OCI-LY7 (cell line): ENCODE measurements around the gene DEFB108B. TPM values are rescaled to one million over a fixed set of nuclear protein-coding genes. Genes with fewer than 3 reads are reported as not detected.
"Not testable (repeated sequence)": the region's sequence is repeated elsewhere in the genome, so short reads cannot be mapped to it uniquely, and the experiment has no call there.

Source experiments
- BruUV-seq: library from RNA; stranded (reverse); fragments of 400-500 nt; replicated peaks from 2 replicates; lab custom pipeline; 2021; lab: Mats Ljungman, UMichigan
- CTCF ChIA-PET: fragments of 300-600 bp; sonication (Branson Sonifier 250); formaldehyde crosslinking; loops from one replicate; lab custom pipeline; 2022; ENCODE audit warnings: antibody characterized with exemption; ENCODE audit not compliant: unreplicated experiment; lab: Charles Lee
- POLR2A ChIA-PET: fragments of 300-600 bp; sonication (Branson Sonifier 250); formaldehyde crosslinking; loops from one replicate; lab custom pipeline; 2022; ENCODE audit warnings: antibody characterized with exemption; lab: Charles Lee
- DNase-seq: peaks from one replicate; pipeline ENCODE4 v3.0.0-alpha.2; 2015; ENCODE audit warnings: low spot score
- H2AFZ ChIP-seq: fragments of 200-600 bp; sonication (generic), shearing (Covaris generic); 2 replicates; pipeline ENCODE4 v1.6.1; 2014; ENCODE audit warnings: mild to moderate bottlenecking, antibody characterized with exemption, low read length, moderate library complexity
- H3K27ac ChIP-seq: fragments of 200-600 bp; sonication (generic); 2 replicates; pipeline ENCODE4 v1.5.1; 2014; ENCODE audit warnings: mixed run types, low read depth, mild to moderate bottlenecking, moderate library complexity, low read length, inconsistent platforms; ENCODE audit not compliant: poor library complexity, severe bottlenecking
- H3K36me3 ChIP-seq: fragments of 200-600 bp; sonication (generic); 2 replicates; pipeline ENCODE4 v1.6.1; 2014; ENCODE audit warnings: mild to moderate bottlenecking, antibody characterized with exemption, low read length, moderate library complexity, mixed read lengths; ENCODE audit not compliant: insufficient read depth
- H3K4me1 ChIP-seq: fragments of 200-600 bp; sonication (generic); 2 replicates; pipeline ENCODE4 v1.5.1; 2014; ENCODE audit warnings: mild to moderate bottlenecking, low read length; ENCODE audit not compliant: insufficient read depth, poor library complexity, severe bottlenecking
- H3K4me2 ChIP-seq: fragments of 200-600 bp; sonication (generic); 2 replicates; pipeline ENCODE4 v1.6.1; 2014; ENCODE audit warnings: mild to moderate bottlenecking, low read length
- H3K4me3 ChIP-seq: fragments of 200-600 bp; sonication (generic); 2 replicates; pipeline ENCODE4 v1.5.1; 2014; ENCODE audit warnings: mild to moderate bottlenecking, low read depth, low read length; ENCODE audit not compliant: poor library complexity, severe bottlenecking
- H3K79me2 ChIP-seq: fragments of 200-600 bp; sonication (generic); 2 replicates; pipeline ENCODE4 v1.6.1; 2016; ENCODE audit warnings: low read depth, mild to moderate bottlenecking, low read length, moderate library complexity, mixed read lengths; ENCODE audit not compliant: insufficient read depth
- H3K9me2 ChIP-seq: fragments of 200-600 bp; sonication (generic); 2 replicates; pipeline ENCODE4 v1.6.1; 2016; ENCODE audit warnings: mild to moderate bottlenecking, low read length, mixed read lengths; ENCODE audit not compliant: insufficient read depth
- H3K9me3 ChIP-seq: fragments of 200-600 bp; sonication (generic); 2 replicates; pipeline ENCODE4 v1.6.1; 2014; ENCODE audit warnings: mild to moderate bottlenecking, mixed run types, low read length, mixed read lengths
- H4K20me1 ChIP-seq: fragments of 200-600 bp; sonication (generic); 2 replicates; pipeline ENCODE4 v1.6.1; 2014; ENCODE audit warnings: mild to moderate bottlenecking, antibody characterized with exemption, low read length, moderate library complexity, mixed read lengths; ENCODE audit not compliant: insufficient read depth
- CTCF ChIP-seq: fragments of 200-600 bp; sonication (generic); conservative IDR thresholded peaks from 2 replicates; pipeline ENCODE4 v1.5.1; 2014; ENCODE audit warnings: mild to moderate bottlenecking, antibody characterized with exemption, low read length, moderate library complexity, mixed read lengths
- EZH2phosphoT487 ChIP-seq: fragments of 200-600 bp; sonication (generic); IDR thresholded peaks from 2 replicates; pipeline ENCODE4 v1.6.1; 2018; ENCODE audit warnings: low read depth, borderline replicate concordance, mild to moderate bottlenecking, mixed run types, antibody characterized with exemption, low read length, moderate library complexity, mixed read lengths
- intact Hi-C: fragments of 100-400 bp; cut with micrococcal nuclease; formaldehyde crosslinking; loops from one replicate; pipeline ENCODE4 v1.10.0; 2022; ENCODE audit not compliant: unreplicated experiment
- total RNA-seq, 2 experiments: library from RNA; depleted of rRNA in 1 of 2; stranded (reverse); fragments of >200 nt in 1 of 2; shearing (Covaris generic) in 1 of 2; gene quantifications; 2 replicates each; pipeline ENCODE4 v1.2.3, GENCODE V29; 2014 to 2022

Gene DEFB108B
- total RNA-seq, 2 experiments from 2014 or later = not detected

GRCh38 chr11:71829686-71830085, 3.3 kb upstream of the DEFB108B start:
- H3K27ac ChIP-seq, H3K4me1 ChIP-seq, DNase-seq, intact Hi-C loops, H3K4me2 ChIP-seq, H3K79me2 ChIP-seq, H2AFZ ChIP-seq, H3K4me3 ChIP-seq, H3K9me2 ChIP-seq, H4K20me1 ChIP-seq, POLR2A ChIA-PET, H3K9me3 ChIP-seq, BruUV-seq, H3K36me3 ChIP-seq, CTCF ChIA-PET: not testable (repeated sequence)

GRCh38 chr11:71842720-71843119, 9.7 kb downstream of the DEFB108B start:
- H4K20me1 ChIP-seq, H3K4me1 ChIP-seq, H3K4me3 ChIP-seq, H3K79me2 ChIP-seq, H3K4me2 ChIP-seq, DNase-seq, H2AFZ ChIP-seq, H3K9me2 ChIP-seq, CTCF ChIA-PET, H3K9me3 ChIP-seq, H3K36me3 ChIP-seq, intact Hi-C loops, BruUV-seq, H3K27ac ChIP-seq: not testable (repeated sequence)
- POLR2A ChIA-PET = interaction anchor here (1.0 kb wide), 1 partner anchor 412 kb away, joined by 3 read pairs; no protein-coding TSS in a partner anchor

- POLR2A ChIA-PET, H3K9me3 ChIP-seq, H3K4me1 ChIP-seq, CTCF ChIA-PET, H3K4me3 ChIP-seq, H2AFZ ChIP-seq, DNase-seq, BruUV-seq, H4K20me1 ChIP-seq, H3K4me2 ChIP-seq, H3K36me3 ChIP-seq, H3K27ac ChIP-seq, intact Hi-C loops, H3K79me2 ChIP-seq, H3K9me2 ChIP-seq: not testable (repeated sequence)
Measured at GRCh38 chr11:71843355-71843754, 10.4 kb downstream of the DEFB108B start.

GRCh38 chr11:71843858-71844257, 10.9 kb downstream of the DEFB108B start:
- Histone ChIP-seq H3K4me3 (no peak overlapping the region), H3K9me3 (no peaks in the 10 kb centered on the region), H3K4me1 (no peaks in the 10 kb centered on the region), H3K4me2 (no peak overlapping the region), H3K79me2 (no peaks in the 10 kb centered on the region), H2AFZ (no peak overlapping the region), H4K20me1 (no peaks in the 10 kb centered on the region), H3K27ac (no peak overlapping the region), H3K9me2 (no peaks in the 10 kb centered on the region), H3K36me3 (no peaks in the 10 kb centered on the region)
- intact Hi-C loops = no loop called here
- TF ChIP-seq EZH2phosphoT487 = no peak
- no peak for TF ChIP-seq CTCF
- POLR2A ChIA-PET = no interaction called here
- no TSS peak for BruUV-seq
- CTCF ChIA-PET = no interaction called here
- DNase-seq = no peak

GRCh38 chr11:71853895-71854294, 20.9 kb downstream of the DEFB108B start:
- H3K9me2 ChIP-seq, BruUV-seq, intact Hi-C loops, CTCF ChIA-PET, H3K79me2 ChIP-seq, H3K27ac ChIP-seq, H3K4me3 ChIP-seq, DNase-seq, H3K4me2 ChIP-seq, H3K36me3 ChIP-seq, POLR2A ChIA-PET, H3K9me3 ChIP-seq, H2AFZ ChIP-seq, H4K20me1 ChIP-seq, H3K4me1 ChIP-seq: not testable (repeated sequence)

GRCh38 chr11:71855880-71856279, 22.9 kb downstream of the DEFB108B start:
- H3K27ac ChIP-seq, intact Hi-C loops, H3K9me3 ChIP-seq, CTCF ChIA-PET, H3K4me3 ChIP-seq, H3K9me2 ChIP-seq, H3K4me2 ChIP-seq, DNase-seq, H3K36me3 ChIP-seq, H4K20me1 ChIP-seq, H3K79me2 ChIP-seq, BruUV-seq, H3K4me1 ChIP-seq, H2AFZ ChIP-seq: not testable (repeated sequence)
- POLR2A ChIA-PET = interaction anchor here (0.6 kb wide), 1 partner anchor 128 kb away, joined by 4 read pairs; no protein-coding TSS in a partner anchor
